BLaER1 (cell line): ENCODE data around the gene SIGLECL1.

Experiments used
- H3K27ac ChIP-seq: shearing (Covaris generic); formaldehyde crosslinking; 2 replicates; pipeline ENCODE4 v1.8.1; 2022
- H3K27me3 ChIP-seq: shearing (Covaris generic); formaldehyde crosslinking; 2 replicates; pipeline ENCODE4 v1.8.1; 2022
- H3K36me3 ChIP-seq: shearing (Covaris generic); formaldehyde crosslinking; 2 replicates; pipeline ENCODE4 v1.8.1; 2022
- H3K4me1 ChIP-seq: shearing (Covaris generic); formaldehyde crosslinking; 2 replicates; pipeline ENCODE4 v1.8.1; 2022
- H3K4me2 ChIP-seq: shearing (Covaris generic); formaldehyde crosslinking; 2 replicates; pipeline ENCODE4 v1.8.1; 2022
- H3K4me3 ChIP-seq: shearing (Covaris generic); formaldehyde crosslinking; 2 replicates; pipeline ENCODE4 v1.8.1; 2022
- H3K9ac ChIP-seq: shearing (Covaris generic); formaldehyde crosslinking; 2 replicates; pipeline ENCODE4 v1.8.1; 2022
- H3K9me3 ChIP-seq: shearing (Covaris generic); formaldehyde crosslinking; 2 replicates; pipeline ENCODE4 v1.8.1; 2022
- H4K20me1 ChIP-seq: shearing (Covaris generic); formaldehyde crosslinking; 2 replicates; pipeline ENCODE4 v1.8.1; 2022
- Cebpa-rat ChIP-seq: shearing (Covaris generic); IDR thresholded peaks from 2 replicates; pipeline ENCODE4 v1.8.1; 2022

The SIGLECL1 gene

DNA sequence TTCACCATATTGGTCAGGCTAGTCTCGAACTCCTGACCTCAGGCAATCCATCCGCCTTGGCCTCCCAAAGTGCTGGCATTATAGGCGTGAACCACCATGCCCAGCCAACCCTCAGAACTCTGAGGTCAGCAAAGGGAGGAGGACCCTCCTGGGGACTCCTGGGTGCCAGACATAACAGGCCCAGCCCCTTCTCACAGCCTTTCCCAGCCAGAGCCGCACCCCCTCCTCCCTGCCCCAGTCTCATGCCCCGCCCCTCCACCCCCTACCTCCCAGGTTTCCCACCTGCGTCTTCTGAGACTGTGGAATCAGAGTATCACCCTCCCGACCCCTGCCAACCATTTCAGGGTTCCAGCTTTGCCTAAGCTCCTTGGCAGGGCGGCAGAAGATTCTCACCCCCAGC lies 65.8 kb downstream of the SIGLECL1 start:
- no peak overlapping the region for H3K4me3 ChIP-seq
- H3K27me3 ChIP-seq, result no peaks in the 10 kb centered on the region
- H3K36me3 ChIP-seq, result no peaks in the 10 kb centered on the region
- H3K9me3 ChIP-seq, result peaks cover 5% of the 10 kb centered on the region; the same call in 1 of the 2 replicates
- no peak for TF ChIP-seq Cebpa-rat
- H3K4me1 ChIP-seq, result peaks cover 13% of the 10 kb centered on the region
- H3K27ac ChIP-seq, result no peak overlapping the region
- no peak overlapping the region for H3K4me2 ChIP-seq
- no peak overlapping the region for H3K9ac ChIP-seq
- H4K20me1 ChIP-seq, result peaks cover 11% of the 10 kb centered on the region; the same call in 1 of the 2 replicates

DNA sequence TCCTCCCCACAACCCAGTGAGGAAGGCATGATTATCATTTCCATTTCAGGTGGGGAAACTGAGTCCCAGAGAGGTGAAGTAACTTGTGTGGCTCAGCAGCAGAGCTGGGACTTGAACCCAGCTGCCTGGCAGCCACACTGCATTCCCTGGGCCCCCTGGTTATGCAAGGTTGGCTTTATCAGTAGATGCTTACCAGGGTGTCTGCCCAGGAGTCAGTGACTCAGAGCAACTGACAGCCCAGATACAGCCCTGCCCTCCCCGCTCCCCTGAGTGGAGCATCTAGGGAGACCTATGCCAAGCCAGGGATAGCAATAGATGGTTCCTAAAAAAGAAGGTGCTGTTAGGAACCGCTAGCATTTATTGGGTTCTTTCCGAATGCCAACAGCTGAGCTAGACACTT lies 66.5 kb downstream of the SIGLECL1 start:
- H3K4me1 ChIP-seq, result peaks cover 13% of the 10 kb centered on the region
- peaks cover 11% of the 10 kb centered on the region; the same call in 1 of the 2 replicates for H4K20me1 ChIP-seq
- no peak overlapping the region for H3K27ac ChIP-seq
- no peak for TF ChIP-seq Cebpa-rat
- H3K9me3 ChIP-seq, result peaks cover 5% of the 10 kb centered on the region; the same call in 1 of the 2 replicates
- no peaks in the 10 kb centered on the region for H3K27me3 ChIP-seq
- H3K4me3 ChIP-seq, result no peak overlapping the region
- H3K36me3 ChIP-seq, result no peaks in the 10 kb centered on the region
- no peak overlapping the region for H3K4me2 ChIP-seq
- H3K9ac ChIP-seq, result no peak overlapping the region

DNA sequence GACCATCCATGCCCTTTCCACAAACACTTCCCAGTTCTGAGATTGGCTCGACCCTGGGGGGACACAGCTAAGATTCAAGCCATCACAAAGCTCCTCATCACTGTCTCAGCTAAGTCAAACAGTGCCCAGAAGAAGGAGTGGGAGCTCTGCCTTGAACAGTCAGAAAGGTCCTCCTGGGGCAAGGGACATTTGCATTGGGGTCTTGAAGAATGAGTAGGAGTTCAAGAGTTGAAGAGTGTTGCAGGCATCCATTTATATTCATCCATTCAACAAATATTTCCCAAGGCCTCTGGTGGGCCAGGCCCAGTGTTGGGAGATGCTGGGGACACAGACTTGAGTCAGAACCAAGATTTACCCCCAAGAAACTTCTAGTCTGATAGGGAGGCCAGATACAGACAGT lies 67.1 kb downstream of the SIGLECL1 start:
- Histone ChIP-seq H3K27me3 (no peaks in the 10 kb centered on the region), H3K36me3 (no peaks in the 10 kb centered on the region), H3K4me2 (no peak overlapping the region), H3K9ac (no peak overlapping the region), H4K20me1 (peaks cover 11% of the 10 kb centered on the region; the same call in 1 of the 2 replicates), H3K4me3 (no peak overlapping the region), H3K9me3 (peaks cover 5% of the 10 kb centered on the region; the same call in 1 of the 2 replicates), H3K27ac (no peak overlapping the region), H3K4me1 (peaks cover 12% of the 10 kb centered on the region)
- no peak for TF ChIP-seq Cebpa-rat
